Stomach smooth muscle (tissue), 2 donors: ENCODE measurements around the gene PTPRR.

ENCODE experiments used
- H3K27ac ChIP-seq: one replicate; pipeline ENCODE4 v1.7.0; 2013; ENCODE audit warnings: mild to moderate bottlenecking, low read length, inconsistent platforms
- H3K27me3 ChIP-seq, 2 donors: one replicate each; pipeline ENCODE4 v1.7.0; 2013; ENCODE audit warnings: low read length in 2 of 2; ENCODE audit not compliant: insufficient read depth in 2 of 2, control insufficient read depth in 1 of 2
- H3K36me3 ChIP-seq, 2 donors: one replicate each; pipeline ENCODE4 v1.7.0; 2013; ENCODE audit warnings: low read length in 2 of 2; ENCODE audit not compliant: control insufficient read depth in 2 of 2, insufficient read depth in 2 of 2
- H3K4me1 ChIP-seq: one replicate; pipeline ENCODE4 v1.7.0; 2013; ENCODE audit warnings: low read length; ENCODE audit not compliant: control insufficient read depth, insufficient read depth
- H3K4me3 ChIP-seq, 2 donors: one replicate each; pipeline ENCODE4 v1.7.0; 2013; ENCODE audit warnings: low read length in 2 of 2
- H3K9ac ChIP-seq, 2 donors: one replicate each; pipeline ENCODE4 v1.7.0; 2013; ENCODE audit warnings: low read length in 2 of 2, mild to moderate bottlenecking in 1 of 2
- H3K9me3 ChIP-seq, 2 donors: one replicate each; pipeline ENCODE4 v1.7.0; 2013; ENCODE audit warnings: low read length in 2 of 2; ENCODE audit not compliant: control insufficient read depth in 2 of 2
- donor health status: healthy.
- donor health status: Pancreatic carcinoma.

Gene PTPRR

DNA sequence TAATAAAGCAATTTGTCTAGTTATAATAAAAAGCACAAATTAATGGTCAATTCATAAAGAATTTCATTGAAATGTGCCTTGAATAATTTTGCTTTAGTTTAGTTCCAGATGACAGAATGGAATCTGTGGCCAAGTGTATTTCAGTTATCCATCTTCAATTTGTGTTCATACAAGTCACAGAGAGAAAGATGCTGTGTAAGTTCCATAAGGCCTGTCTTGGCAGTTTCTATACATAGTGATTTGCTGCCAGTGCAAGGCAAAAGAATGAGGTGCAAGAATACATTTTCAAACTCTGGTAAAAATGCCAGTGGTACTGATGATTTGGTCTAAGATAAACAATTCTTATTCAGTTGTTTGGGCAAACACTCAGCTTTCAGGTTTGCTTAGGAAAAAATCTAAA lies 149.0 kb downstream of the PTPRR start:
- Histone ChIP-seq H3K9ac (no peak overlapping the region), H3K4me1 (no peaks in the 10 kb centered on the region), H3K4me3 (no peak overlapping the region), H3K36me3 (no peaks in the 10 kb centered on the region), H3K27me3 (no peaks in the 10 kb centered on the region), H3K27ac (no peak overlapping the region), H3K9me3 (no peaks in the 10 kb centered on the region)

DNA sequence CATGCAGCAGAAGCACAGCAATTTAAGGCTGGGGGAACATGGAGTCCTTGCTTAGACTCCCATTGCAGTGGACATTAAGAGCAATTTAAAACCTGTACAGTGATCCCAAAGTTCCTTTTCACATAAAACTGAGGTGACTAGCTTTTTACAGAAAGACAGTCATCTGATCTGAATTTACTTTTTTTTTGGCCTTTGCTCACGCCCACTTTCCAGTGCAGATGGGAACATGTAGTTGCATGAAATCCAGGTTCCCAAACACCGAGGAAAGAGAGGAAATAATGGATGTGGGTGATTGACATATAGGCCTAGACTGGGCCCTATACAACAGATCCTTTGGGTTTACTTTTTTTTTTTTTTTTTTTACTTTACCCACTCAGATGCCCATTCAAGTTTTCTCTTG lies 156.9 kb downstream of the PTPRR start:
- Histone ChIP-seq H3K36me3 (no peaks in the 10 kb centered on the region), H3K4me1 (no peaks in the 10 kb centered on the region), H3K27me3 (no peaks in the 10 kb centered on the region), H3K27ac (no peak overlapping the region), H3K9ac (no peak overlapping the region), H3K9me3 (peaks cover 0 to 2% of the 10 kb centered on the region in 2 donors), H3K4me3 (no peak overlapping the region)

DNA sequence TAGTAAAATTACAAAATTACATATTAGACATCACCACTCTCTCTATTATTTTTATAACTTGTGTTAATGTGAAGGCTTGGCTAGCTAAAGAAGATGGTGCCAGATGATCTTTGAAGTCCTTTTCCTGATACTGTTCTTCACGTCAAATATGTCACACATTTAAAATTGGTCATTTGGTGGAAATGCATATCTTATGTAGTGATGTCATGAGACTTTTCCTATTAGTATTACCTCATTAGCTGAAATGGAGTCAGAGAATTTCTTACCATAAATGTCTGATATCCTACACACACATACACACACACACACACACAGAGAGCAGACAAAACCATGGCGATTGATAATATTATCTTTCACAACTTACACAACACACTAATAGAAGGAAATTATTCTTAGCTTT lies 158.5 kb downstream of the PTPRR start:
- H3K27me3 ChIP-seq: no peaks in the 10 kb centered on the region
- H3K36me3 ChIP-seq: no peaks in the 10 kb centered on the region
- no peaks in the 10 kb centered on the region for H3K4me1 ChIP-seq
- H3K9ac ChIP-seq: no peak overlapping the region
- no peak overlapping the region for H3K27ac ChIP-seq
- no peak overlapping the region for H3K4me3 ChIP-seq
- H3K9me3 ChIP-seq: peaks cover 0 to 2% of the 10 kb centered on the region in 2 donors

DNA sequence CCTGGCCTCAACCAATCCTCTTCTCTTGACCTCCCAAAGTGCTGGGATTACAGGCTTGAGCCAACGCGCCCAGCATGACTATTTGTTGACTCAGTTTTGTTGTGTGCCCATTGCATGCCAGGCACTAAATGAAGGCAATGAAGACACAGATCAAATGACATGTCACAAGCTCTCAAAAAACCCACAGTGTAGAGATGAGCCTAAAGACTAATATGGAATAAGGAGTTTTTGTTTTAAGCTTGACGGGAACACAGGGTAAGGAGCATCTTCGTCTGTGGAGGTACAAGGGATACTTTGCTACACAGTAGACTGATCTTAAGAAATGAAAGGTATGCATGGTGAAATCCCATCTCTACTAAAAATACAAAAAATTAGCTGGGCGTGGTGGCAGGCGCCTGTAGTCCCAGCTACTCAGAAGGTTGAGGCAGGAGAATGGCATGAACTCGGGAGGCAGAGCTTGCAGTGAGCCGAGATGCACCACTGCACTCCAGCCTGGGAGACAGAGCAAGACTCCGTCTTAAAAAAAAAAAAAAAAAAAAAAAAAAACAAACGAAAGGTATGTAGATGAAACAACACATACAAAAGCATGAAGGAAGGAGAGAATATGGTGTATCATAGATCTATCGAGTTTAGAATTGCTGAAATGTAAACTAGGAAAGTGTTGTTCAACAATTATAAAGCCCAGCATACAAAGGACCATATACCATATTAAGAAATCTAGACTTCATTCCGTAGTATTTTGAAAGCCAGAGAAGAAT lies 161.2 kb downstream of the PTPRR start:
- Histone ChIP-seq H3K36me3 (no peaks in the 10 kb centered on the region), H3K4me1 (no peaks in the 10 kb centered on the region), H3K9ac (no peak overlapping the region), H3K9me3 (peaks cover 0 to 2% of the 10 kb centered on the region in 2 donors), H3K4me3 (no peak overlapping the region), H3K27me3 (no peaks in the 10 kb centered on the region), H3K27ac (no peak overlapping the region)

DNA sequence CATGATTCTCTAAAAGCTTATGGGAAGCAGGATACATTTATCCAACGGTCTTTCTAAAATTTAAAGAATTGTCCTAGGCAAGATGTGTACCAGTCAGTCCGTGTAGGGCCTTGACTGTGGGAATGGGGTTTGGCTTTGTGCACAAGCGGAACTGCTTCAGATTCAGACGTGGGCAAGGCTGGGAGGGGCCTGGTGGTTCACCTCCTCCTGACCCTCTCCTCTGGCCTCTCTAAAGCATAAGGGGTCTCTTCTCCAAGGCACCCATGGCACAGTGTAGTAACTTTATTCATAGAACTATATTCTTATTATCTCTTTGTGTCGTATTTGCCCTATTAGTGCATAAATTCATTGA lies 162.1 kb downstream of the PTPRR start:
- no peak overlapping the region for H3K9ac ChIP-seq
- no peak overlapping the region for H3K4me3 ChIP-seq
- no peaks in the 10 kb centered on the region for H3K36me3 ChIP-seq
- H3K9me3 ChIP-seq: no peaks in the 10 kb centered on the region
- no peaks in the 10 kb centered on the region for H3K4me1 ChIP-seq
- no peak overlapping the region for H3K27ac ChIP-seq
- H3K27me3 ChIP-seq: no peaks in the 10 kb centered on the region

DNA sequence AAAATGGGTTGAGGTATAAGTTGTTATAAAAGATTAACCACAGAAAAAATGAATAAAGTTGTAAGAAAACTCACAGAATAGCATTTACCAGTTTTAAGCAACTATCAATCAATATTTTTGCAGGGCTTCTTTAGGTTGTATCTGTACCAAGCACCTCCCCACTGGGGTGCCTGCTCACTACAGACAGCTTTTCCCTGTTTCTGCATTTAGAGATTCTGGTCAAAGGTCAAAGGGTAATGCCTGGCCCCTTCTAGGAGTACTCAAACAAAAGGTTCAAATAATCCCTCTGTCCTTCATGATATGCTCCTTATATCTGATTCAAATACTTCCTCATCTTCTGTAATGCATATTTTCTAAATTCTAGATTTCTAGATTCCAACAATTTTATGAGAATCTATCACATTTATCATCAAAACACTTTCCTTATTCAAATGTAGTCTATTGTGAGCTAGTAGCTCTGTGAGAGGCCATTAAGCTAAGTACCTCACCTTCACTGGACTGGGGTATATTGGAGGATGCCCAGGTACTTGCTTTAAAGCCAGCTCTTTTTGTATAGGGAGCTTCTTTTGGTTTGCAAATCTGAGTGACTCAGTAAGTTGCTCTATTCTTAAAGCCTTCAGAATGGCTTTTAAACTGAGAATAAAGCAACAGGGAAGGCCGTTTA lies 162.6 kb downstream of the PTPRR start:
- Histone ChIP-seq H3K9me3 (no peaks in the 10 kb centered on the region), H3K4me3 (no peak overlapping the region), H3K27me3 (no peaks in the 10 kb centered on the region), H3K4me1 (no peaks in the 10 kb centered on the region), H3K36me3 (no peaks in the 10 kb centered on the region), H3K9ac (no peak overlapping the region), H3K27ac (no peak overlapping the region)

DNA sequence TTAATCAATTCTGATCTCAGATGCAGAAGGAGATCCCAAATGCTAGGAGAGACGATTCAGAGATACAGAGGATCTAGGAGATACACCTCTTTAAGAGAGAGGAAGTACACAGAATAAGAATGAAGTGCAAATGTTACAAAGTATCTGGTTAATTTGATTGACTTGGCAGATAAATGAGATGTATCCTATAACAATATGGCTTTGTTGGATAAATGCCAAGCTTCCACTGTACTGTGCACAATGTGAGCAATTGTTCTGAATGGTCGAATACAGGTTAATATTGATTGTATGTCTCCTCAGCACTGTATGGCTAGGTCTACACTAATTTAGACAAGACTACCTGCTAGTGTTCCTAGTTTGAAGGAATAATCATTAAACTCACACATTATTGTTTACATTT lies 163.7 kb downstream of the PTPRR start:
- Histone ChIP-seq H3K4me1 (no peaks in the 10 kb centered on the region), H3K36me3 (no peaks in the 10 kb centered on the region), H3K27ac (no peak overlapping the region), H3K9ac (no peak overlapping the region), H3K4me3 (no peak overlapping the region), H3K9me3 (no peaks in the 10 kb centered on the region), H3K27me3 (no peaks in the 10 kb centered on the region)

DNA sequence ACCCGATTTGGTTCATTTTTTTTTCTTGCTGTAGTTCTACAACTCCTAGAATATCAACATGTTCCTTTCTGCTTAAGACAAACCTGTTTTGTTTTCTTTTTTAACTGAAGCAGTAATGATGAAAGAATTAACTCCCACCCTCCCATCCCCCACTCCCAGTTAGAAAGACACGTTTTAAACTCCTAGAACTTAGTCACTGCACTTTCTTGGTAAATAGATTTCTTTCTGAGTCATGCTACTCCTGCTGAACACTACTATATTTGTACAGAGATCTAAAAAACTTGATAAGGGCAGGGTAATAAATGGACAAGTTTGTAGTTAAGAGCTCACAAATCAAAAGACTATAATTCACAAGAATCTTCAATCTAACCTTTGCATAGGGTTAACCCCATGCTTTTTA lies 164.4 kb downstream of the PTPRR start:
- Histone ChIP-seq H3K27me3 (no peaks in the 10 kb centered on the region), H3K9me3 (no peaks in the 10 kb centered on the region), H3K27ac (no peak overlapping the region), H3K4me3 (no peak overlapping the region), H3K9ac (no peak overlapping the region), H3K36me3 (no peaks in the 10 kb centered on the region), H3K4me1 (no peaks in the 10 kb centered on the region)

DNA sequence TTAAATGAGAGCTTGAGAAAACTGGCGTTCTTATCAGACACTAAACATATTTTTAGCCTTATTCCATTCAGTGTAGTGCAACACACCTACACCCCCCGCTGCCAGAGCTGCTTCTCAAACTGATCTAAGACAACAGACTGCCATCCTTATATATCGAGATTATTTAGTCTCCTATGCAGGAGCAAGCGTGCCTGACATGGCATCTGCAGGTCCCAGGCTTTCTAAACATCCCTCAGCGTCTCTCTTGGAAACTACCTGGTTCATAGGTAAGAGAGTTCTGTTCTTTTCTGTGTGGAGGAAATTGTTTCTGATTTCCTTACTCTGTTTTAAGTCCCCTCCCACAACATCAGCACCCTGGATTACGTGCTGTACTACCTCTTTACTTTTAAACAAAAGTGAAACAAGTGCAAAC lies 166.2 kb downstream of the PTPRR start:
- H3K36me3 ChIP-seq: no peaks in the 10 kb centered on the region
- no peak overlapping the region for H3K27ac ChIP-seq
- H3K9ac ChIP-seq: no peak overlapping the region

DNA sequence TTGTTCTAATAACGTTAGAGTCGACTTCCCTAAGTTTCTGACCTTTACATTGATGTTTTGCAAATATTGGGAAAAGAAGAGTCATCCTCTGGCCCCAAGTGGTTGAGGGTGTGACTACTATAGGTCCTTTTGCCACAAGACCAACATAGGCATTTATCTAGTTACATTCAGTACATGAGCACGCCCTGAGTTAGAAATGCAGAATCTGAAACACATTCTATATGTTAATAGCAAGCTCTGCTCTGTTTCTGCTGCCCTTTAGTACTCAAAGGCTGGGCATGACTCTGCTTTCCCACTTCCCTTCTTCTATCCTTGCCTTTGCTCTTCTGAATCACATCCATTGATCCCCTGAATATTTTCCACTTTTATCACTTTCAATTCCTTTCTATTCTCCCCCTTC lies 168.2 kb downstream of the PTPRR start:
- Histone ChIP-seq H3K36me3 (no peaks in the 10 kb centered on the region), H3K9ac (no peak overlapping the region), H3K4me3 (no peak overlapping the region), H3K9me3 (no peaks in the 10 kb centered on the region), H3K27me3 (no peaks in the 10 kb centered on the region), H3K4me1 (no peaks in the 10 kb centered on the region), H3K27ac (no peak overlapping the region)

More for the DNA sequence above, 166.2 kb downstream of the PTPRR start:
- no peaks in the 10 kb centered on the region for H3K9me3 ChIP-seq
- no peaks in the 10 kb centered on the region for H3K4me1 ChIP-seq
- no peaks in the 10 kb centered on the region for H3K27me3 ChIP-seq
- no peak overlapping the region for H3K4me3 ChIP-seq

DNA sequence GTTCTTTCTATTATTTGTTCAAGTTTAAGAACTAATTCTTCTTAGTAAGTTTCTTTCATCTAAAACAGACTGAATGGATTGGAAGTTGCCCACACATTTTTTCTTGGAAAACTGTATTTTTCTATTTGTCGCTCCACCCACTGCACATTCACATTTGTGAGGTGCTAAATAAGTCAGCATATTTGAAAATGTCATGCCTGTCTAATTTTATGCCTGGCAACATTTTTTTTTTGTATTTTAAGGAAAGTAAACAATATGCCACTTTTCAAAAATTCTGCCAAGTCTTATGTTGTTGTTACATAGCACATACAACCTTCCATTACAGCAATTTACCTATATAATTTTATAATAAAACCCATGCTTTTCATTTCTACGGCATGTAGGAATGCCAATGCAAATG lies 170.6 kb downstream of the PTPRR start:
- Histone ChIP-seq H3K9me3 (no peaks in the 10 kb centered on the region), H3K4me3 (no peak overlapping the region), H3K36me3 (no peaks in the 10 kb centered on the region), H3K4me1 (no peaks in the 10 kb centered on the region), H3K9ac (no peak overlapping the region), H3K27ac (no peak overlapping the region), H3K27me3 (no peaks in the 10 kb centered on the region)
